Measurements from ENCODE around the gene DHH.
A peak's percentile ranks its signal among the peaks of the same experiment; 100 is the strongest.

Gene DHH

DNA sequence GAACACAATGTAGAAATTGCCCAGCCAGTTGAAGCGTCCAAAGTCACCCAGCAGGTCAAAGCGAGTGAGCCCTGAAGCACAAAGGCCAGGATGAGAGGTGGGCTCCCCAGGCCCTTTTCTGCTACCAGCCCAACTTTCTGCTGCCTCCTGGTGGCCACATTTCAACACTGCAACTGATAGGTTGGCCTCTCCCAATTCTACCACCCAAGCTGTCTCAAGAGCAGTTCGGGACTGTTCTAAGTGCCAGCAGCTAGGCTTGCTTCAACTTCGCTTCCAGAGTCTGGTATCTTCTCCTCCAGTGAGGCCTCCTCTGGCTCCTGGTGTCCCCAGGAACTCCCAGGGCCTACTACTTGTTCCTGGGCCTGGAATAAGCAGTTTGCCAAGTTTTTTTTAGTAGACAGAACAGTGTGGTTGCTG, 3.4 kb upstream of the DHH start:
- POLR2A ChIA-PET, result interaction anchor here (0.7 to 3.1 kb wide), 4 partner anchors 10 to 190 kb away, joined by 3 to 16 read pairs (median 7); partner anchors contain the start of gene TUBA1B
- peaks cover 14 to 74% of the 10 kb centered on the region in 2 experiments; a peak in 2 of 3 replicates for H3K36me3 ChIP-seq (ENCODE audit: control insufficient read depth in 2 of 2, insufficient read depth in 1 of 2, low read length in 2 of 2)
- TF ChIP-seq ZNF701 (tag by site-specific recombination; IDR thresholded peaks at IDR 0.05) (no peak), TRIM28 (IDR thresholded peaks at IDR 0.05; ENCODE audit: borderline replicate concordance, low read length) (peak; percentile 31; the same call in 1 of the 2 replicates), ZNF654 (tag by site-specific recombination; IDR thresholded peaks at IDR 0.05; ENCODE audit: low read depth) (peak; percentile 45)
- TF ChIP-seq, protein P1, sequence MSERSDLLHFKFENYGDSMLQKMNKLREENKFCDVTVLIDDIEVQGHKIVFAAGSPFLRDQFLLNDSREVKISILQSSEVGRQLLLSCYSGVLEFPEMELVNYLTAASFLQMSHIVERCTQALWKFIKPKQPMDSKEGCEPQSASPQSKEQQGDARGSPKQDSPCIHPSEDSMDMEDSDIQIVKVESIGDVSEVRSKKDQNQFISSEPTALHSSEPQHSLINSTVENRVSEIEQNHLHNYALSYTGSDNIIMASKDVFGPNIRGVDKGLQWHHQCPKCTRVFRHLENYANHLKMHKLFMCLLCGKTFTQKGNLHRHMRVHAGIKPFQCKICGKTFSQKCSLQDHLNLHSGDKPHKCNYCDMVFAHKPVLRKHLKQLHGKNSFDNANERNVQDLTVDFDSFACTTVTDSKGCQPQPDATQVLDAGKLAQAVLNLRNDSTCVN (tag by site-specific recombination; optimal IDR thresholded peaks at IDR 0.05), result peak; percentile 9
- TF ChIP-seq, protein P2, sequence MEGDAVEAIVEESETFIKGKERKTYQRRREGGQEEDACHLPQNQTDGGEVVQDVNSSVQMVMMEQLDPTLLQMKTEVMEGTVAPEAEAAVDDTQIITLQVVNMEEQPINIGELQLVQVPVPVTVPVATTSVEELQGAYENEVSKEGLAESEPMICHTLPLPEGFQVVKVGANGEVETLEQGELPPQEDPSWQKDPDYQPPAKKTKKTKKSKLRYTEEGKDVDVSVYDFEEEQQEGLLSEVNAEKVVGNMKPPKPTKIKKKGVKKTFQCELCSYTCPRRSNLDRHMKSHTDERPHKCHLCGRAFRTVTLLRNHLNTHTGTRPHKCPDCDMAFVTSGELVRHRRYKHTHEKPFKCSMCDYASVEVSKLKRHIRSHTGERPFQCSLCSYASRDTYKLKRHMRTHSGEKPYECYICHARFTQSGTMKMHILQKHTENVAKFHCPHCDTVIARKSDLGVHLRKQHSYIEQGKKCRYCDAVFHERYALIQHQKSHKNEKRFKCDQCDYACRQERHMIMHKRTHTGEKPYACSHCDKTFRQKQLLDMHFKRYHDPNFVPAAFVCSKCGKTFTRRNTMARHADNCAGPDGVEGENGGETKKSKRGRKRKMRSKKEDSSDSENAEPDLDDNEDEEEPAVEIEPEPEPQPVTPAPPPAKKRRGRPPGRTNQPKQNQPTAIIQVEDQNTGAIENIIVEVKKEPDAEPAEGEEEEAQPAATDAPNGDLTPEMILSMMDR (tag by site-specific recombination; IDR thresholded peaks at IDR 0.05), result peak; percentile 67
- no peak overlapping the region for H3K27ac ChIP-seq (ENCODE audit: extremely low read depth, low read depth, low read length)
- no peak overlapping the region for H3K4me3 ChIP-seq (ENCODE audit: low read depth, low read length)
- no peaks in the 10 kb centered on the region for H3K9me3 ChIP-seq (ENCODE audit: control insufficient read depth, insufficient read depth, low read depth, low read length)
- no peaks in the 10 kb centered on the region for H3K4me1 ChIP-seq (ENCODE audit: control insufficient read depth, insufficient read depth, low read length)
- CTCF ChIA-PET, result interaction anchor here (0.6 to 7.5 kb wide), 26 partner anchors 8 to 1199 kb away, joined by 3 to 118 read pairs (median 4); partner anchors contain the start of genes LMBR1L, PRPH and RHEBL1

DNA sequence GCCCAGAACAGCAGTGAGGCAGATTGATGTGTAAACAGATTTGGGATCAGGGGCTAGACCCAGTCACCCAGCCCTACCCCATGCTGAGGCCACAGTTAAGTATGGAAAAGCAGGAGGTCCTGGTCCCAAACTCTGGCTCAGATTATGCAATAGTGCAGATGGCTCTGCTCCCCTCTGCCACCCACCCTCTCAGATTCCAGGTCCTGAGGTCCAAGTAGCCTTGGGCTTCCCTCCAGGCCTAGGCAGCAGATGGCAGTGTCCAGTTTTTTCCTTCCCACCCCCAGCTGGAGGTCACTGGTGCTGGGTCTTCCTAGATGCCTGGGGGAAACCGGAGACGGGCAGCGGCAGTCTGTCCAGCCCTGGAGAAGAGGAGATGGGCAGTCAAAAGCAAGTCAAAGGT, 2.8 kb upstream of the DHH start:
- CTCF ChIA-PET, result interaction anchor here (0.7 to 7.5 kb wide), 9 partner anchors 9 to 731 kb away, joined by 3 to 118 read pairs (median 5); partner anchors contain the start of genes LMBR1L and RHEBL1
- Histone ChIP-seq H3K4me3 (ENCODE audit: low read depth, low read length) (no peak overlapping the region), H3K9me3 (ENCODE audit: control insufficient read depth, insufficient read depth, low read depth, low read length) (no peaks in the 10 kb centered on the region), H3K4me1 (ENCODE audit: control insufficient read depth, insufficient read depth, low read length) (no peaks in the 10 kb centered on the region), H3K36me3 (ENCODE audit: control insufficient read depth in 2 of 2, insufficient read depth in 1 of 2, low read length in 2 of 2) (peaks cover 14 to 68% of the 10 kb centered on the region in 2 experiments; a peak in 2 of 3 replicates), H3K27ac (ENCODE audit: extremely low read depth, low read depth, low read length) (no peak overlapping the region)
- POLR2A ChIA-PET, result interaction anchor here (3.1 kb wide), 1 partner anchor 34 kb away, joined by 11 read pairs; no protein-coding TSS in a partner anchor
- no peak for TF ChIP-seq ZSCAN4 (tag by site-specific recombination; IDR thresholded peaks at IDR 0.05)
- no peak for TF ChIP-seq ZNF302 (tag by site-specific recombination; IDR thresholded peaks at IDR 0.05; ENCODE audit: low read depth)
- no peak for TF ChIP-seq ZNF548 (tag by site-specific recombination; IDR thresholded peaks at IDR 0.05)
- TF ChIP-seq ZNF555 (tag by site-specific recombination; conservative IDR thresholded peaks at IDR 0.05), result no peak
- TF ChIP-seq, protein P3, sequence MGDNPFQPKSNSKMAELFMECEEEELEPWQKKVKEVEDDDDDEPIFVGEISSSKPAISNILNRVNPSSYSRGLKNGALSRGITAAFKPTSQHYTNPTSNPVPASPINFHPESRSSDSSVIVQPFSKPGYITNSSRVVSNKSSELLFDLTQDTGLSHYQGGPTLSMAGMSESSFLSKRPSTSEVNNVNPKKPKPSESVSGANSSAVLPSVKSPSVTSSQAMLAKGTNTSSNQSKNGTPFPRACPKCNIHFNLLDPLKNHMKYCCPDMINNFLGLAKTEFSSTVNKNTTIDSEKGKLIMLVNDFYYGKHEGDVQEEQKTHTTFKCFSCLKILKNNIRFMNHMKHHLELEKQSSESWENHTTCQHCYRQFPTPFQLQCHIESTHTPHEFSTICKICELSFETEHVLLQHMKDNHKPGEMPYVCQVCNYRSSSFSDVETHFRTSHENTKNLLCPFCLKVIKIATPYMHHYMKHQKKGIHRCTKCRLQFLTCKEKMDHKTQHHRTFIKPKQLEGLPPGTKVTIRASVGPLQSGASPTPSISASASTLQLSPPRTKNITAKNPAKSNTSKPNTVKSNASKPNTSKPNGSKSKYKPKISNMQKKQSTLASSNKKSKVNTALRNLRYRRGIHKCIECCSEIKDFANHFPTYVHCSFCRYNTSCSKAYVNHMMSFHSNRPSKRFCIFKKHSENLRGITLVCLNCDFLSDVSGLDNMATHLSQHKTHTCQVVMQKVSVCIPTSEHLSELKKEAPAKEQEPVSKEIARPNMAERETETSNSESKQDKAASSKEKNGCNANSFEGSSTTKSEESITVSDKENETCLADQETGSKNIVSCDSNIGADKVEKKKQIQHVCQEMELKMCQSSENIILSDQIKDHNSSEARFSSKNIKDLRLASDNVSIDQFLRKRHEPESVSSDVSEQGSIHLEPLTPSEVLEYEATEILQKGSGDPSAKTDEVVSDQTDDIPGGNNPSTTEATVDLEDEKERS (tag by site-specific recombination; IDR thresholded peaks at IDR 0.05), result no peak
- no peak for TF ChIP-seq ZNF585B (tag by site-specific recombination; IDR thresholded peaks at IDR 0.05)
- no peak for TF ChIP-seq ZNF623 (tag by site-specific recombination; IDR thresholded peaks at IDR 0.05)
- TF ChIP-seq OSR2 (tag by site-specific recombination; IDR thresholded peaks at IDR 0.05), result no peak
- no peak for TF ChIP-seq ZNF645 (tag by site-specific recombination; IDR thresholded peaks at IDR 0.05)
- TF ChIP-seq, protein P4, sequence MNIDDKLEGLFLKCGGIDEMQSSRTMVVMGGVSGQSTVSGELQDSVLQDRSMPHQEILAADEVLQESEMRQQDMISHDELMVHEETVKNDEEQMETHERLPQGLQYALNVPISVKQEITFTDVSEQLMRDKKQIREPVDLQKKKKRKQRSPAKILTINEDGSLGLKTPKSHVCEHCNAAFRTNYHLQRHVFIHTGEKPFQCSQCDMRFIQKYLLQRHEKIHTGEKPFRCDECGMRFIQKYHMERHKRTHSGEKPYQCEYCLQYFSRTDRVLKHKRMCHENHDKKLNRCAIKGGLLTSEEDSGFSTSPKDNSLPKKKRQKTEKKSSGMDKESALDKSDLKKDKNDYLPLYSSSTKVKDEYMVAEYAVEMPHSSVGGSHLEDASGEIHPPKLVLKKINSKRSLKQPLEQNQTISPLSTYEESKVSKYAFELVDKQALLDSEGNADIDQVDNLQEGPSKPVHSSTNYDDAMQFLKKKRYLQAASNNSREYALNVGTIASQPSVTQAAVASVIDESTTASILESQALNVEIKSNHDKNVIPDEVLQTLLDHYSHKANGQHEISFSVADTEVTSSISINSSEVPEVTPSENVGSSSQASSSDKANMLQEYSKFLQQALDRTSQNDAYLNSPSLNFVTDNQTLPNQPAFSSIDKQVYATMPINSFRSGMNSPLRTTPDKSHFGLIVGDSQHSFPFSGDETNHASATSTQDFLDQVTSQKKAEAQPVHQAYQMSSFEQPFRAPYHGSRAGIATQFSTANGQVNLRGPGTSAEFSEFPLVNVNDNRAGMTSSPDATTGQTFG (tag by site-specific recombination; IDR thresholded peaks at IDR 0.05; ENCODE audit: borderline replicate concordance), result no peak
- TF ChIP-seq ZBTB17 (tag by site-specific recombination; IDR thresholded peaks at IDR 0.05), result no peak
